GM04504 (cell line): ENCODE data around the gene ADGRE2.
"Not testable (repeated sequence)": the region's sequence is repeated elsewhere in the genome, so short reads cannot be mapped to it uniquely, and the experiment has no call there.

Experiments used
- DNase-seq: peaks from one replicate; pipeline ENCODE4 v3.0.0-alpha.2; 2012; ENCODE audit warnings: low read depth

ADGRE2 gene

GRCh38 chr19:14779151-14779550 is 791 bp upstream of the ADGRE2 start:
- DNase-seq = no peak

GRCh38 chr19:14777645-14778044 is 715 bp downstream of the ADGRE2 start:
- DNase-seq = not testable (repeated sequence)

- no peak for DNase-seq
Measured at GRCh38 chr19:14775869-14776586, 2.3 kb downstream of the ADGRE2 start.

- not testable (repeated sequence) for DNase-seq
Measured at GRCh38 chr19:14775326-14775725, 3.0 kb downstream of the ADGRE2 start.

GRCh38 chr19:14774373-14774772 is 4.0 kb downstream of the ADGRE2 start:
- no peak for DNase-seq

- not testable (repeated sequence) for DNase-seq
Measured at GRCh38 chr19:14773722-14774121, 4.6 kb downstream of the ADGRE2 start.

- DNase-seq = no peak
Measured at GRCh38 chr19:14772995-14773394, 5.4 kb downstream of the ADGRE2 start.

- no peak for DNase-seq
Measured at GRCh38 chr19:14772467-14772866, 5.9 kb downstream of the ADGRE2 start.

GRCh38 chr19:14770944-14771839 is 7.2 kb downstream of the ADGRE2 start:
- DNase-seq = no peak

- DNase-seq = no peak
Measured at GRCh38 chr19:14770136-14770535, 8.2 kb downstream of the ADGRE2 start.

GRCh38 chr19:14769201-14769600 is 9.2 kb downstream of the ADGRE2 start:
- no peak for DNase-seq

- no peak for DNase-seq
Measured at GRCh38 chr19:14768001-14768400, 10.4 kb downstream of the ADGRE2 start.

GRCh38 chr19:14767466-14767971 is 10.8 kb downstream of the ADGRE2 start:
- DNase-seq = no peak

- DNase-seq = not testable (repeated sequence)
Measured at GRCh38 chr19:14765841-14766240, 12.5 kb downstream of the ADGRE2 start.

- not testable (repeated sequence) for DNase-seq
Measured at GRCh38 chr19:14765403-14765802, 13.0 kb downstream of the ADGRE2 start.

- no peak for DNase-seq
Measured at GRCh38 chr19:14764401-14764800, 14.0 kb downstream of the ADGRE2 start.

- no peak for DNase-seq
Measured at GRCh38 chr19:14763497-14764145, 14.7 kb downstream of the ADGRE2 start.

GRCh38 chr19:14762111-14762510 is 16.2 kb downstream of the ADGRE2 start:
- DNase-seq = no peak

GRCh38 chr19:14761607-14762006 is 16.8 kb downstream of the ADGRE2 start:
- no peak for DNase-seq

- no peak for DNase-seq
Measured at GRCh38 chr19:14758816-14759215, 19.5 kb downstream of the ADGRE2 start.

GRCh38 chr19:14748601-14749000 is 29.8 kb downstream of the ADGRE2 start:
- DNase-seq = no peak

- DNase-seq = no peak
Measured at GRCh38 chr19:14746886-14747285, 31.5 kb downstream of the ADGRE2 start.
